Neural progenitor cell (in vitro differentiated cells): Measurements from ENCODE around the gene SPOCK1. TPM values are rescaled to one million over a fixed set of nuclear protein-coding genes. Genes with fewer than 3 reads are reported as not detected.

ENCODE experiments used
- DNase-seq: peaks from one replicate; pipeline ENCODE4 v3.0.0-alpha.2; 2016; ENCODE audit warnings: low spot score
- H2AFZ ChIP-seq: fragments of 200-600 bp; sonication (generic); replicated peaks from 2 replicates; pipeline ENCODE4 v1.6.1; 2016; ENCODE audit warnings: antibody characterized with exemption
- H3F3A ChIP-seq: fragments of 200-600 bp; sonication (generic); 2 replicates; pipeline ENCODE4 v1.6.1; 2016; ENCODE audit warnings: antibody characterized with exemption, low read depth
- H3K27ac ChIP-seq: fragments of 200-600 bp; sonication (generic); 2 replicates; pipeline ENCODE4 v1.5.1; 2016; ENCODE audit warnings: mild to moderate bottlenecking
- H3K27me3 ChIP-seq: fragments of 200-600 bp; sonication (generic); 2 replicates; pipeline ENCODE4 v1.6.1; 2016; ENCODE audit warnings: mild to moderate bottlenecking, moderate library complexity
- H3K36me3 ChIP-seq: fragments of 200-600 bp; sonication (generic); 2 replicates; pipeline ENCODE4 v1.5.1; 2016
- H3K4me1 ChIP-seq: fragments of 200-600 bp; sonication (generic); 2 replicates; pipeline ENCODE4 v1.6.1; 2016; ENCODE audit warnings: mixed run types
- H3K4me2 ChIP-seq: fragments of 200-600 bp; sonication (generic); 2 replicates; pipeline ENCODE4 v1.6.1; 2016
- H3K4me3 ChIP-seq: fragments of 200-600 bp; sonication (generic); 2 replicates; pipeline ENCODE4 v1.5.1; 2016
- H3K79me2 ChIP-seq: fragments of 200-600 bp; sonication (generic); 2 replicates; pipeline ENCODE4 v1.6.1; 2016; ENCODE audit warnings: low read depth
- H3K9ac ChIP-seq: fragments of 200-600 bp; sonication (generic); 2 replicates; pipeline ENCODE4 v1.6.1; 2016
- H3K9me3 ChIP-seq: fragments of 200-600 bp; sonication (generic); 2 replicates; pipeline ENCODE4 v1.5.1; 2016; ENCODE audit warnings: low read depth
- H4K20me1 ChIP-seq: fragments of 200-600 bp; sonication (generic); 2 replicates; pipeline ENCODE4 v1.6.1; 2016; ENCODE audit warnings: low read depth
- H3K27ac Mint-ChIP-seq: 3 replicates; pipeline ENCODE4 v1.8.0; 2021; ENCODE audit warnings: mixed read lengths
- H3K27me3 Mint-ChIP-seq: 2 replicates; pipeline ENCODE4 v1.8.0; 2022; ENCODE audit warnings: low read depth, mild to moderate bottlenecking, inconsistent platforms, moderate library complexity, mixed read lengths; ENCODE audit not compliant: insufficient read depth
- H3K36me3 Mint-ChIP-seq: 3 replicates; pipeline ENCODE4 v1.8.0; 2021; ENCODE audit warnings: mixed read lengths
- H3K4me1 Mint-ChIP-seq: 3 replicates; pipeline ENCODE4 v1.8.0; 2021; ENCODE audit warnings: mixed read lengths
- H3K4me3 Mint-ChIP-seq: 3 replicates; pipeline ENCODE4 v1.8.0; 2021; ENCODE audit warnings: mild to moderate bottlenecking, moderate library complexity, mixed read lengths
- H3K9me3 Mint-ChIP-seq: 3 replicates; pipeline ENCODE4 v1.8.0; 2020; ENCODE audit warnings: mixed read lengths
- CTCF ChIP-seq: fragments of 200-600 bp; sonication (generic); IDR thresholded peaks from 2 replicates; pipeline ENCODE4 v1.5.1; 2017; ENCODE audit warnings: antibody characterized with exemption, mild to moderate bottlenecking
- EZH2 ChIP-seq: fragments of 200-600 bp; sonication (generic); IDR thresholded peaks from 2 replicates; pipeline ENCODE4 v1.6.1; 2017; ENCODE audit warnings: antibody characterized with exemption, mild to moderate bottlenecking, moderate library complexity
- EZH2phosphoT487 ChIP-seq: fragments of 200-600 bp; sonication (generic); IDR thresholded peaks from 2 replicates; pipeline ENCODE4 v1.6.1; 2017; ENCODE audit warnings: antibody characterized with exemption
- total RNA-seq: library from RNA; depleted of rRNA; stranded (reverse); fragments of >200 nt; gene quantifications from 2 replicates; pipeline ENCODE4 v1.2.3, GENCODE V29; 2015; ENCODE audit warnings: low replicate concordance

SPOCK1 gene
- total RNA-seq, 1 donor from 2014 or later: 6.9 TPM

- no peak for TF ChIP-seq EZH2
- no peak for TF ChIP-seq CTCF
- TF ChIP-seq EZH2phosphoT487: no peak
- H3K4me3 Mint-ChIP-seq: no peak overlapping the region
- H3K4me1 Mint-ChIP-seq: peaks cover 20% of the 10 kb centered on the region
- Histone ChIP-seq H3K36me3 (no peaks in the 10 kb centered on the region), H3K4me3 (no peak overlapping the region), H3K9ac (no peak overlapping the region), H4K20me1 (no peaks in the 10 kb centered on the region), H3K79me2 (no peaks in the 10 kb centered on the region), H2AFZ (no peak overlapping the region), H3K9me3 (no peaks in the 10 kb centered on the region), H3K4me1 (no peaks in the 10 kb centered on the region), H3F3A (no peaks in the 10 kb centered on the region), H3K27ac (no peak overlapping the region), H3K27me3 (no peaks in the 10 kb centered on the region), H3K4me2 (no peak overlapping the region)
- H3K9me3 Mint-ChIP-seq: no peaks in the 10 kb centered on the region
- no peak for DNase-seq
- no peaks in the 10 kb centered on the region for H3K36me3 Mint-ChIP-seq
- H3K27me3 Mint-ChIP-seq: peaks cover 4% of the 10 kb centered on the region
- H3K27ac Mint-ChIP-seq: no peak overlapping the region
These were observed 225.6 kb downstream of the SPOCK1 start for GRCh38 chr5:137273511-137273910.

GRCh38 chr5:137272831-137273230 is 226.3 kb downstream of the SPOCK1 start:
- no peak overlapping the region for H2AFZ ChIP-seq
- H3K27ac Mint-ChIP-seq: no peak overlapping the region
- no peaks in the 10 kb centered on the region for H3K27me3 ChIP-seq
- H4K20me1 ChIP-seq: no peaks in the 10 kb centered on the region
- no peak for DNase-seq
- no peaks in the 10 kb centered on the region for H3K9me3 ChIP-seq
- H3K36me3 ChIP-seq: no peaks in the 10 kb centered on the region
- H3K79me2 ChIP-seq: no peaks in the 10 kb centered on the region
- H3K27ac ChIP-seq: no peak overlapping the region
- no peaks in the 10 kb centered on the region for H3K4me1 ChIP-seq
- H3K4me3 Mint-ChIP-seq: no peak overlapping the region
- H3K4me2 ChIP-seq: no peak overlapping the region
- H3K4me3 ChIP-seq: no peak overlapping the region
- H3K4me1 Mint-ChIP-seq: peaks cover 20% of the 10 kb centered on the region
- no peaks in the 10 kb centered on the region for H3F3A ChIP-seq
- H3K27me3 Mint-ChIP-seq: peaks cover 4% of the 10 kb centered on the region
- no peaks in the 10 kb centered on the region for H3K36me3 Mint-ChIP-seq
- no peaks in the 10 kb centered on the region for H3K9me3 Mint-ChIP-seq
- no peak overlapping the region for H3K9ac ChIP-seq
- no peak for TF ChIP-seq EZH2
- TF ChIP-seq CTCF: no peak
- TF ChIP-seq EZH2phosphoT487: no peak

GRCh38 chr5:137269946-137270345 is 229.2 kb downstream of the SPOCK1 start:
- no peak for TF ChIP-seq CTCF
- no peak for TF ChIP-seq EZH2phosphoT487
- TF ChIP-seq EZH2: no peak
- no peaks in the 10 kb centered on the region for H3K9me3 ChIP-seq
- no peaks in the 10 kb centered on the region for H3K9me3 Mint-ChIP-seq
- no peak overlapping the region for H3K27ac ChIP-seq
- H3K79me2 ChIP-seq: no peaks in the 10 kb centered on the region
- H4K20me1 ChIP-seq: no peaks in the 10 kb centered on the region
- H3K27me3 Mint-ChIP-seq: peaks cover 5% of the 10 kb centered on the region
- no peak for DNase-seq
- no peak overlapping the region for H3K4me3 Mint-ChIP-seq
- H3K36me3 Mint-ChIP-seq: no peaks in the 10 kb centered on the region
- H2AFZ ChIP-seq: no peak overlapping the region
- no peak overlapping the region for H3K9ac ChIP-seq
- H3F3A ChIP-seq: no peaks in the 10 kb centered on the region
- no peak overlapping the region for H3K27ac Mint-ChIP-seq
- H3K36me3 ChIP-seq: no peaks in the 10 kb centered on the region
- no peaks in the 10 kb centered on the region for H3K27me3 ChIP-seq
- no peak overlapping the region for H3K4me3 ChIP-seq
- peaks cover 30% of the 10 kb centered on the region for H3K4me1 Mint-ChIP-seq
- no peak overlapping the region for H3K4me2 ChIP-seq
- no peaks in the 10 kb centered on the region for H3K4me1 ChIP-seq

GRCh38 chr5:137269274-137269673 is 229.9 kb downstream of the SPOCK1 start:
- H2AFZ ChIP-seq: no peak overlapping the region
- no peak overlapping the region for H3K4me3 ChIP-seq
- H3K4me1 Mint-ChIP-seq: peaks cover 30% of the 10 kb centered on the region
- no peak overlapping the region for H3K27ac Mint-ChIP-seq
- no peaks in the 10 kb centered on the region for H3K4me1 ChIP-seq
- H3K27ac ChIP-seq: no peak overlapping the region
- TF ChIP-seq EZH2 (no peak), CTCF (no peak), EZH2phosphoT487 (no peak)
- peaks cover 7% of the 10 kb centered on the region for H3K27me3 Mint-ChIP-seq
- no peaks in the 10 kb centered on the region for H3K9me3 ChIP-seq
- no peaks in the 10 kb centered on the region for H3K36me3 Mint-ChIP-seq
- no peaks in the 10 kb centered on the region for H3F3A ChIP-seq
- DNase-seq: no peak
- no peak overlapping the region for H3K4me3 Mint-ChIP-seq
- H4K20me1 ChIP-seq: no peaks in the 10 kb centered on the region
- H3K36me3 ChIP-seq: no peaks in the 10 kb centered on the region
- H3K27me3 ChIP-seq: no peaks in the 10 kb centered on the region
- H3K4me2 ChIP-seq: no peak overlapping the region
- H3K9me3 Mint-ChIP-seq: no peaks in the 10 kb centered on the region
- H3K79me2 ChIP-seq: no peaks in the 10 kb centered on the region
- H3K9ac ChIP-seq: no peak overlapping the region
